Measurements from ENCODE around the gene ZNF438. TPM values are rescaled to one million over a fixed set of nuclear protein-coding genes. Genes with fewer than 3 reads are reported as not detected.

Gene ZNF438
- total RNA-seq, 2 donors from 2014 or later = 2.6 to 3.0 TPM

GRCh38 chr10:30915146-30915545 lies 116.5 kb downstream of the ZNF438 start:
- Mint-ChIP-seq H3K27ac (no peak overlapping the region), H3K36me3 (ENCODE audit: low read depth) (no peaks in the 10 kb centered on the region), H3K4me3 (no peak overlapping the region), H3K27me3 (ENCODE audit: insufficient read depth) (no peaks in the 10 kb centered on the region), H3K9me3 (no peaks in the 10 kb centered on the region), H3K4me1 (peaks cover 5% of the 10 kb centered on the region)
- Histone ChIP-seq H3K4me1 (ENCODE audit: control insufficient read depth, insufficient read depth, low read length) (no peaks in the 10 kb centered on the region), H3K27me3 (ENCODE audit: control insufficient read depth, insufficient read depth, low read length, poor library complexity, severe bottlenecking) (no peaks in the 10 kb centered on the region), H3K9ac (ENCODE audit: extremely low read depth, low read length, poor library complexity, severe bottlenecking) (no peak overlapping the region), H3K9me3 (ENCODE audit: control insufficient read depth, low read length) (no peaks in the 10 kb centered on the region), H3K4me3 (ENCODE audit: low read length) (no peak overlapping the region), H3K36me3 (ENCODE audit: control insufficient read depth, insufficient read depth, low read length) (no peaks in the 10 kb centered on the region), H3K27ac (ENCODE audit: low read depth, low read length) (no peak overlapping the region)
- no peak for DNase-seq
- TF ChIP-seq CTCF (conservative IDR thresholded peaks at IDR 0.05) = no peak
- 72% methylated on average over 1 of the region's 1 CpG; no CpG with 5 or more reads in 1 of the 2 experiments for WGBS, 2 experiments (ENCODE audit: insufficient coverage in 1 of 2, insufficient read length in 1 of 2)

- no peaks in the 10 kb centered on the region for H3K4me1 ChIP-seq (ENCODE audit: control insufficient read depth, insufficient read depth, low read length)
- TF ChIP-seq CTCF (conservative IDR thresholded peaks at IDR 0.05) = no peak
- no peak overlapping the region for H3K27ac Mint-ChIP-seq
- H3K9me3 Mint-ChIP-seq = no peaks in the 10 kb centered on the region
- no peak overlapping the region for H3K4me3 Mint-ChIP-seq
- no peaks in the 10 kb centered on the region for H3K4me1 Mint-ChIP-seq
- peaks cover 3% of the 10 kb centered on the region for H3K36me3 ChIP-seq (ENCODE audit: control insufficient read depth, insufficient read depth, low read length)
- H3K27me3 ChIP-seq (ENCODE audit: control insufficient read depth, insufficient read depth, low read length, poor library complexity, severe bottlenecking) = no peaks in the 10 kb centered on the region
- no peak overlapping the region for H3K27ac ChIP-seq (ENCODE audit: low read depth, low read length)
- no peak for DNase-seq
- 92% methylated on average over 2 to 3 of the region's 3 CpGs for WGBS, 2 experiments (ENCODE audit: insufficient coverage in 1 of 2, insufficient read length in 1 of 2)
- H3K9me3 ChIP-seq (ENCODE audit: control insufficient read depth, low read length) = no peaks in the 10 kb centered on the region
- H3K4me3 ChIP-seq (ENCODE audit: low read length) = no peak overlapping the region
- no peaks in the 10 kb centered on the region for H3K36me3 Mint-ChIP-seq (ENCODE audit: low read depth)
- H3K9ac ChIP-seq (ENCODE audit: extremely low read depth, low read length, poor library complexity, severe bottlenecking) = no peak overlapping the region
- no peaks in the 10 kb centered on the region for H3K27me3 Mint-ChIP-seq (ENCODE audit: insufficient read depth)
Observed at GRCh38 chr10:30911303-30911863, 120.3 kb downstream of the ZNF438 start.

- no peak for TF ChIP-seq CTCF (conservative IDR thresholded peaks at IDR 0.05)
- 91% methylated on average over 2 of the region's 2 CpGs; no CpG with 5 or more reads in 1 of the 2 experiments for WGBS, 2 experiments (ENCODE audit: insufficient coverage in 1 of 2, insufficient read length in 1 of 2)
- no peaks in the 10 kb centered on the region for H3K4me1 ChIP-seq (ENCODE audit: control insufficient read depth, insufficient read depth, low read length)
- Mint-ChIP-seq H3K27me3 (ENCODE audit: insufficient read depth) (no peaks in the 10 kb centered on the region), H3K4me3 (no peak overlapping the region), H3K36me3 (ENCODE audit: low read depth) (peaks cover 17% of the 10 kb centered on the region), H3K9me3 (peaks cover 18% of the 10 kb centered on the region), H3K4me1 (no peaks in the 10 kb centered on the region), H3K27ac (no peak overlapping the region)
- no peaks in the 10 kb centered on the region for H3K27me3 ChIP-seq (ENCODE audit: control insufficient read depth, insufficient read depth, low read length, poor library complexity, severe bottlenecking)
- peaks cover 3% of the 10 kb centered on the region for H3K9me3 ChIP-seq (ENCODE audit: control insufficient read depth, low read length)
- no peak for DNase-seq
- no peak overlapping the region for H3K27ac ChIP-seq (ENCODE audit: low read depth, low read length)
- H3K9ac ChIP-seq (ENCODE audit: extremely low read depth, low read length, poor library complexity, severe bottlenecking) = no peak overlapping the region
- no peak overlapping the region for H3K4me3 ChIP-seq (ENCODE audit: low read length)
- peaks cover 3% of the 10 kb centered on the region for H3K36me3 ChIP-seq (ENCODE audit: control insufficient read depth, insufficient read depth, low read length)
Observed at GRCh38 chr10:30903397-30904138, 128.1 kb downstream of the ZNF438 start.
